SK-N-SH (cell line): ENCODE measurements around the gene PTPRD. TPM values are rescaled to one million over a fixed set of nuclear protein-coding genes. Genes with fewer than 3 reads are reported as not detected.

Source experiments
- CTCF ChIA-PET: fragments of 300-600, 350-600 bp; formaldehyde crosslinking; extraction: SDS; loops from one replicate; lab custom pipeline; 2021; lab: Yijun Ruan, JAX
- POLR2A ChIA-PET: fragments of 350-600 bp; sonication (Branson Sonifier 250); formaldehyde crosslinking; extraction: SDS; loops from one replicate; lab custom pipeline; 2020; ENCODE audit warnings: antibody characterized with exemption, inconsistent platforms; lab: Yijun Ruan, JAX
- DNase-seq: peaks from one replicate; pipeline ENCODE4 v3.0.0; 2012
- H2AFZ ChIP-seq: fragments of 200-600 bp; sonication (generic); 2 replicates; pipeline ENCODE4 v1.8.1; 2016; ENCODE audit warnings: antibody characterized with exemption, mild to moderate bottlenecking, low read depth
- H3F3A ChIP-seq: fragments of 200-600 bp; sonication (generic); replicated peaks from 2 replicates; pipeline ENCODE3; 2016; ENCODE audit warnings: antibody characterized with exemption, mild to moderate bottlenecking; ENCODE audit not compliant: insufficient read depth
- H3K27ac ChIP-seq, 2 experiments: fragments of 200-500 bp in 1 of 2; fragments of 200-600 bp in 1 of 2; sonication (Bioruptor generic) in 1 of 2; sonication (generic), shearing (Covaris generic) in 1 of 2; 2 replicates each; pipeline versions ENCODE4 v1.5.1 to v1.6.1; 2014 to 2016; ENCODE audit warnings: low read depth in 2 of 2, inconsistent platforms in 1 of 2, low read length in 1 of 2, mild to moderate bottlenecking in 1 of 2, mixed read lengths in 1 of 2
- H3K27me3 ChIP-seq: fragments of 200-600 bp; sonication (generic), shearing (Covaris generic); 2 replicates; pipeline ENCODE4 v1.6.1; 2016; ENCODE audit warnings: mixed run types; ENCODE audit not compliant: insufficient read depth
- H3K36me3 ChIP-seq, 2 experiments: fragments of 200-500 bp in 1 of 2; fragments of 200-600 bp in 1 of 2; sonication (Bioruptor generic) in 1 of 2; sonication (generic) in 1 of 2; replicated peaks in 1 of 2; 2 replicates each; pipeline versions ENCODE3 to v1.5.1; 2014 to 2016; ENCODE audit warnings: low read length in 1 of 2, mild to moderate bottlenecking in 1 of 2; ENCODE audit not compliant: insufficient read depth in 2 of 2, control insufficient read depth in 1 of 2
- H3K4me1 ChIP-seq, 2 experiments: fragments of 200-500 bp in 1 of 2; fragments of 200-600 bp in 1 of 2; sonication (Bioruptor generic) in 1 of 2; sonication (generic), shearing (Covaris generic) in 1 of 2; 2 replicates each; pipeline versions ENCODE4 v1.5.1 to v1.6.1; 2014 to 2016; ENCODE audit warnings: low read depth in 1 of 2, low read length in 1 of 2, mixed run types in 1 of 2; ENCODE audit not compliant: insufficient read depth in 2 of 2, control insufficient read depth in 1 of 2
- H3K4me2 ChIP-seq: fragments of 200-600 bp; sonication (generic), shearing (Covaris generic); 2 replicates; pipeline ENCODE4 v1.6.1; 2017; ENCODE audit warnings: mixed run types
- H3K4me3 ChIP-seq, 2 experiments: fragments of 200-500 bp in 1 of 2; fragments of 200-600 bp in 1 of 2; sonication (Bioruptor generic) in 1 of 2; sonication (generic), shearing (Covaris generic) in 1 of 2; 2 replicates each; pipeline versions ENCODE4 v1.5.1 to v1.8.1; 2014 to 2016; ENCODE audit warnings: low read depth in 2 of 2, inconsistent platforms in 1 of 2, low read length in 1 of 2, mild to moderate bottlenecking in 1 of 2, mixed read lengths in 1 of 2, moderate library complexity in 1 of 2
- H3K79me2 ChIP-seq: fragments of 200-600 bp; sonication (generic); 2 replicates; pipeline ENCODE4 v1.8.1; 2017; ENCODE audit warnings: mild to moderate bottlenecking; ENCODE audit not compliant: insufficient read depth
- H3K9ac ChIP-seq: fragments of 200-600 bp; sonication (generic); 2 replicates; pipeline ENCODE4 v1.6.1; 2017; ENCODE audit warnings: mixed run types
- H3K9me2 ChIP-seq: fragments of 200-600 bp; sonication (generic); 2 replicates; pipeline ENCODE4 v1.6.1; 2017; ENCODE audit warnings: mixed run types
- H3K9me3 ChIP-seq: fragments of 200-600 bp; sonication (generic); 2 replicates; pipeline ENCODE4 v1.6.1; 2017; ENCODE audit warnings: mixed run types, mild to moderate bottlenecking, moderate library complexity
- H4K20me1 ChIP-seq: fragments of 200-600 bp; sonication (generic); 2 replicates; pipeline ENCODE4 v1.6.1; 2017; ENCODE audit warnings: mild to moderate bottlenecking, mixed run types; ENCODE audit not compliant: insufficient read depth
- CHD2 ChIP-seq: fragments of 150-350 bp; IDR thresholded peaks from 2 replicates; pipeline ENCODE4 v1.6.1; 2018; ENCODE audit warnings: low read length; ENCODE audit not compliant: partially characterized antibody
- EP300 ChIP-seq, 2 experiments: IDR thresholded peaks; 2 replicates each; pipeline versions ENCODE4 v1.4.0 to v1.6.1; 2012; ENCODE audit warnings: borderline replicate concordance in 1 of 2, low read depth in 1 of 2, low read length in 1 of 2
- FOXM1 ChIP-seq: IDR thresholded peaks from 2 replicates; pipeline ENCODE4 v1.4.0; 2012; ENCODE audit warnings: low read depth, mild to moderate bottlenecking
- GATA2 ChIP-seq: sonication (generic); formaldehyde crosslinking; IDR thresholded peaks from 2 replicates; pipeline ENCODE4 v1.5.0; 2020; ENCODE audit warnings: mild to moderate bottlenecking, missing genetic modification reagents
- JUND ChIP-seq: IDR thresholded peaks from 2 replicates; pipeline ENCODE4 v1.4.0; 2012
- MEF2A ChIP-seq: IDR thresholded peaks from 2 replicates; pipeline ENCODE4 v1.4.0; 2012; ENCODE audit warnings: low read depth, borderline replicate concordance
- NFIC ChIP-seq: IDR thresholded peaks from 2 replicates; pipeline ENCODE4 v1.4.0; 2012; ENCODE audit warnings: borderline replicate concordance
- RCOR1 ChIP-seq: fragments of 150-350 bp; IDR thresholded peaks from 2 replicates; pipeline ENCODE4 v1.6.1; 2017; ENCODE audit warnings: antibody characterized with exemption, low read length
- RXRA ChIP-seq: IDR thresholded peaks from 2 replicates; pipeline ENCODE4 v1.4.0; 2012; ENCODE audit warnings: low read depth, mild to moderate bottlenecking, borderline replicate concordance
- TEAD4 ChIP-seq: IDR thresholded peaks from 2 replicates; pipeline ENCODE4 v1.4.0; 2012; ENCODE audit warnings: mild to moderate bottlenecking, borderline replicate concordance; ENCODE audit not compliant: insufficient read depth
- YY1 ChIP-seq: IDR thresholded peaks from 2 replicates; pipeline ENCODE4 v1.4.0; 2012; ENCODE audit warnings: low read depth, mild to moderate bottlenecking
- WGBS: methylation state at CpG from one replicate; pipeline ENCODE4 v1.1.6; 2017; ENCODE audit warnings: low lambda C conversion rate; 5-methylcytosine and 5-hydroxymethylcytosine counted together
- polyA plus RNA-seq, 3 experiments: library from polyadenylated mRNA; depleted of rRNA; stranded (reverse); fragments of >200 nt; gene quantifications; 2 replicates each; pipeline ENCODE4 v1.2.3, GENCODE V29; 2012
- TF ChIP-seq, protein P1 (sequence below): IDR thresholded peaks from 2 replicates; pipeline ENCODE4 v1.4.0; 2012; ENCODE audit warnings: low read depth, borderline replicate concordance
- TF ChIP-seq, protein P2 (sequence below): IDR thresholded peaks from 2 replicates; pipeline ENCODE4; 2012
- TF ChIP-seq, protein P3 (sequence below): IDR thresholded peaks from 2 replicates; pipeline ENCODE4 v1.4.0; 2012; ENCODE audit warnings: low read depth
- TF ChIP-seq, protein P4 (sequence below): fragments of 150-350 bp; IDR thresholded peaks from 2 replicates; pipeline ENCODE4 v1.6.1; 2017; ENCODE audit warnings: antibody characterized with exemption, low read length, low read depth, borderline replicate concordance
- TF ChIP-seq, protein P5 (sequence below): IDR thresholded peaks from 2 replicates; pipeline ENCODE4 v1.6.1; 2012; ENCODE audit warnings: mild to moderate bottlenecking, low read depth, low read length, moderate library complexity
- TF ChIP-seq, protein P6 (sequence below): IDR thresholded peaks from 2 replicates; pipeline ENCODE4 v1.4.0; 2012; ENCODE audit warnings: low read depth, borderline replicate concordance

The PTPRD gene
- polyA plus RNA-seq, 1 of the 3 experiments (the other 2 are of a cell fraction) = 0.15 TPM

DNA sequence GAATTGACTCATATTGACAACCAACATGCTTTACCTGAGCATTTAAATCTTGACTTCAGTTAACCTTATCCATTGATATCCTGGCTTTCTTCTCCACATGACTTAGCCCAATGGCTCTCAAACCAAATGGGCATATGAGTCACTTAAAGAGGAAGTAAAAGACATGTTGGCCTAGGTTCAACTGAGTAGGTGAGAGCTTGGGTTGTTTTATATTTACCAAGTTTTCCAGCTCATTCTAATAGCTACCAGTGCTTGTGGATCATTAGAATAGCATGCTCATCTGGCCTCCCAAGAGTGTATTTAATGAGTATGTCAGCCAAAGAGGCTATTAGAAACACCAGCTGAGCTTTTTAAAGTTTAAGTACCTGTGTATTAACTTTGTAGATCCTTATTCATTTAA is 1049.0 kb downstream of the PTPRD start:
- Histone ChIP-seq H3K79me2 (no peaks in the 10 kb centered on the region), H3F3A (no peaks in the 10 kb centered on the region), H3K27ac (no peak overlapping the region), H4K20me1 (no peaks in the 10 kb centered on the region)
- POLR2A ChIA-PET = no interaction called here
- CTCF ChIA-PET = interaction anchor here (1.0 to 1.4 kb wide), 2 partner anchors 20 to 43 kb away, joined by 4 read pairs; no protein-coding TSS in a partner anchor
- DNase-seq = no peak
- TF ChIP-seq JUND (no peak), TEAD4 (no peak), CHD2 (no peak), FOXM1 (no peak), NFIC (no peak), RXRA (no peak)
- TF ChIP-seq, protein P1, sequence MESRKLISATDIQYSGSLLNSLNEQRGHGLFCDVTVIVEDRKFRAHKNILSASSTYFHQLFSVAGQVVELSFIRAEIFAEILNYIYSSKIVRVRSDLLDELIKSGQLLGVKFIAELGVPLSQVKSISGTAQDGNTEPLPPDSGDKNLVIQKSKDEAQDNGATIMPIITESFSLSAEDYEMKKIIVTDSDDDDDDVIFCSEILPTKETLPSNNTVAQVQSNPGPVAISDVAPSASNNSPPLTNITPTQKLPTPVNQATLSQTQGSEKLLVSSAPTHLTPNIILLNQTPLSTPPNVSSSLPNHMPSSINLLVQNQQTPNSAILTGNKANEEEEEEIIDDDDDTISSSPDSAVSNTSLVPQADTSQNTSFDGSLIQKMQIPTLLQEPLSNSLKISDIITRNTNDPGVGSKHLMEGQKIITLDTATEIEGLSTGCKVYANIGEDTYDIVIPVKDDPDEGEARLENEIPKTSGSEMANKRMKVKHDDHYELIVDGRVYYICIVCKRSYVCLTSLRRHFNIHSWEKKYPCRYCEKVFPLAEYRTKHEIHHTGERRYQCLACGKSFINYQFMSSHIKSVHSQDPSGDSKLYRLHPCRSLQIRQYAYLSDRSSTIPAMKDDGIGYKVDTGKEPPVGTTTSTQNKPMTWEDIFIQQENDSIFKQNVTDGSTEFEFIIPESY = no peak
- TF ChIP-seq, protein P2, sequence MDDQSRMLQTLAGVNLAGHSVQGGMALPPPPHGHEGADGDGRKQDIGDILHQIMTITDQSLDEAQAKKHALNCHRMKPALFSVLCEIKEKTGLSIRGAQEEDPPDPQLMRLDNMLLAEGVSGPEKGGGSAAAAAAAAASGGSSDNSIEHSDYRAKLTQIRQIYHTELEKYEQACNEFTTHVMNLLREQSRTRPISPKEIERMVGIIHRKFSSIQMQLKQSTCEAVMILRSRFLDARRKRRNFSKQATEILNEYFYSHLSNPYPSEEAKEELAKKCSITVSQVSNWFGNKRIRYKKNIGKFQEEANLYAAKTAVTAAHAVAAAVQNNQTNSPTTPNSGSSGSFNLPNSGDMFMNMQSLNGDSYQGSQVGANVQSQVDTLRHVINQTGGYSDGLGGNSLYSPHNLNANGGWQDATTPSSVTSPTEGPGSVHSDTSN = no peak
- TF ChIP-seq, protein P3, sequence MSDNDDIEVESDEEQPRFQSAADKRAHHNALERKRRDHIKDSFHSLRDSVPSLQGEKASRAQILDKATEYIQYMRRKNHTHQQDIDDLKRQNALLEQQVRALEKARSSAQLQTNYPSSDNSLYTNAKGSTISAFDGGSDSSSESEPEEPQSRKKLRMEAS = no peak
- TF ChIP-seq, all 33 proteins: peak for 0
- H3K36me3 ChIP-seq = no peaks in the 10 kb centered on the region
- no peaks in the 10 kb centered on the region for H3K9me3 ChIP-seq
- H2AFZ ChIP-seq = no peak overlapping the region
- H3K4me1 ChIP-seq = no peaks in the 10 kb centered on the region
- no peak overlapping the region for H3K9ac ChIP-seq
- H3K27me3 ChIP-seq = no peaks in the 10 kb centered on the region
- no peak overlapping the region for H3K4me2 ChIP-seq
- no peak overlapping the region for H3K4me3 ChIP-seq
- H3K9me2 ChIP-seq = no peaks in the 10 kb centered on the region

- no peaks in the 10 kb centered on the region for H3K27me3 ChIP-seq
- POLR2A ChIA-PET = no interaction called here
- no peaks in the 10 kb centered on the region for H3K36me3 ChIP-seq
- CTCF ChIA-PET = no interaction called here
- 28% methylated on average over 10 of the region's 11 CpGs for WGBS
- H3K9ac ChIP-seq = no peak overlapping the region
- no peak overlapping the region for H3K4me2 ChIP-seq
- no peaks in the 10 kb centered on the region for H3K9me3 ChIP-seq
- no peak overlapping the region for H2AFZ ChIP-seq
- no peaks in the 10 kb centered on the region; a peak in 1 of 4 replicates for H3K4me1 ChIP-seq
- no peak overlapping the region for H3K27ac ChIP-seq
- H3K9me2 ChIP-seq = no peaks in the 10 kb centered on the region
- no peak overlapping the region for H3K4me3 ChIP-seq
- DNase-seq = no peak
- no peaks in the 10 kb centered on the region for H3F3A ChIP-seq
- no peaks in the 10 kb centered on the region for H4K20me1 ChIP-seq
- no peaks in the 10 kb centered on the region for H3K79me2 ChIP-seq
- TF ChIP-seq YY1 (no peak), GATA2 (no peak), MEF2A (no peak), RCOR1 (no peak), RXRA (no peak), EP300 (IDR thresholded peaks at IDR 0.05; ENCODE audit: borderline replicate concordance in 1 of 2, low read depth in 1 of 2, low read length in 1 of 2) (no peak)
- TF ChIP-seq, protein P4, sequence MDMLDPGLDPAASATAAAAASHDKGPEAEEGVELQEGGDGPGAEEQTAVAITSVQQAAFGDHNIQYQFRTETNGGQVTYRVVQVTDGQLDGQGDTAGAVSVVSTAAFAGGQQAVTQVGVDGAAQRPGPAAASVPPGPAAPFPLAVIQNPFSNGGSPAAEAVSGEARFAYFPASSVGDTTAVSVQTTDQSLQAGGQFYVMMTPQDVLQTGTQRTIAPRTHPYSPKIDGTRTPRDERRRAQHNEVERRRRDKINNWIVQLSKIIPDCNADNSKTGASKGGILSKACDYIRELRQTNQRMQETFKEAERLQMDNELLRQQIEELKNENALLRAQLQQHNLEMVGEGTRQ = no peak
- TF ChIP-seq, protein P5, sequence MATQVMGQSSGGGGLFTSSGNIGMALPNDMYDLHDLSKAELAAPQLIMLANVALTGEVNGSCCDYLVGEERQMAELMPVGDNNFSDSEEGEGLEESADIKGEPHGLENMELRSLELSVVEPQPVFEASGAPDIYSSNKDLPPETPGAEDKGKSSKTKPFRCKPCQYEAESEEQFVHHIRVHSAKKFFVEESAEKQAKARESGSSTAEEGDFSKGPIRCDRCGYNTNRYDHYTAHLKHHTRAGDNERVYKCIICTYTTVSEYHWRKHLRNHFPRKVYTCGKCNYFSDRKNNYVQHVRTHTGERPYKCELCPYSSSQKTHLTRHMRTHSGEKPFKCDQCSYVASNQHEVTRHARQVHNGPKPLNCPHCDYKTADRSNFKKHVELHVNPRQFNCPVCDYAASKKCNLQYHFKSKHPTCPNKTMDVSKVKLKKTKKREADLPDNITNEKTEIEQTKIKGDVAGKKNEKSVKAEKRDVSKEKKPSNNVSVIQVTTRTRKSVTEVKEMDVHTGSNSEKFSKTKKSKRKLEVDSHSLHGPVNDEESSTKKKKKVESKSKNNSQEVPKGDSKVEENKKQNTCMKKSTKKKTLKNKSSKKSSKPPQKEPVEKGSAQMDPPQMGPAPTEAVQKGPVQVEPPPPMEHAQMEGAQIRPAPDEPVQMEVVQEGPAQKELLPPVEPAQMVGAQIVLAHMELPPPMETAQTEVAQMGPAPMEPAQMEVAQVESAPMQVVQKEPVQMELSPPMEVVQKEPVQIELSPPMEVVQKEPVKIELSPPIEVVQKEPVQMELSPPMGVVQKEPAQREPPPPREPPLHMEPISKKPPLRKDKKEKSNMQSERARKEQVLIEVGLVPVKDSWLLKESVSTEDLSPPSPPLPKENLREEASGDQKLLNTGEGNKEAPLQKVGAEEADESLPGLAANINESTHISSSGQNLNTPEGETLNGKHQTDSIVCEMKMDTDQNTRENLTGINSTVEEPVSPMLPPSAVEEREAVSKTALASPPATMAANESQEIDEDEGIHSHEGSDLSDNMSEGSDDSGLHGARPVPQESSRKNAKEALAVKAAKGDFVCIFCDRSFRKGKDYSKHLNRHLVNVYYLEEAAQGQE = no peak
- TF ChIP-seq, protein P6, sequence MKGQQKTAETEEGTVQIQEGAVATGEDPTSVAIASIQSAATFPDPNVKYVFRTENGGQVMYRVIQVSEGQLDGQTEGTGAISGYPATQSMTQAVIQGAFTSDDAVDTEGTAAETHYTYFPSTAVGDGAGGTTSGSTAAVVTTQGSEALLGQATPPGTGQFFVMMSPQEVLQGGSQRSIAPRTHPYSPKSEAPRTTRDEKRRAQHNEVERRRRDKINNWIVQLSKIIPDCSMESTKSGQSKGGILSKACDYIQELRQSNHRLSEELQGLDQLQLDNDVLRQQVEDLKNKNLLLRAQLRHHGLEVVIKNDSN = no peak
Measured at GRCh38 chr9:9560382-9561035, 1052.3 kb downstream of the PTPRD start.
